ENCODE results near the gene JARID2.
A peak's percentile ranks its signal among the peaks of the same experiment; 100 is the strongest.

Gene JARID2

DNA sequence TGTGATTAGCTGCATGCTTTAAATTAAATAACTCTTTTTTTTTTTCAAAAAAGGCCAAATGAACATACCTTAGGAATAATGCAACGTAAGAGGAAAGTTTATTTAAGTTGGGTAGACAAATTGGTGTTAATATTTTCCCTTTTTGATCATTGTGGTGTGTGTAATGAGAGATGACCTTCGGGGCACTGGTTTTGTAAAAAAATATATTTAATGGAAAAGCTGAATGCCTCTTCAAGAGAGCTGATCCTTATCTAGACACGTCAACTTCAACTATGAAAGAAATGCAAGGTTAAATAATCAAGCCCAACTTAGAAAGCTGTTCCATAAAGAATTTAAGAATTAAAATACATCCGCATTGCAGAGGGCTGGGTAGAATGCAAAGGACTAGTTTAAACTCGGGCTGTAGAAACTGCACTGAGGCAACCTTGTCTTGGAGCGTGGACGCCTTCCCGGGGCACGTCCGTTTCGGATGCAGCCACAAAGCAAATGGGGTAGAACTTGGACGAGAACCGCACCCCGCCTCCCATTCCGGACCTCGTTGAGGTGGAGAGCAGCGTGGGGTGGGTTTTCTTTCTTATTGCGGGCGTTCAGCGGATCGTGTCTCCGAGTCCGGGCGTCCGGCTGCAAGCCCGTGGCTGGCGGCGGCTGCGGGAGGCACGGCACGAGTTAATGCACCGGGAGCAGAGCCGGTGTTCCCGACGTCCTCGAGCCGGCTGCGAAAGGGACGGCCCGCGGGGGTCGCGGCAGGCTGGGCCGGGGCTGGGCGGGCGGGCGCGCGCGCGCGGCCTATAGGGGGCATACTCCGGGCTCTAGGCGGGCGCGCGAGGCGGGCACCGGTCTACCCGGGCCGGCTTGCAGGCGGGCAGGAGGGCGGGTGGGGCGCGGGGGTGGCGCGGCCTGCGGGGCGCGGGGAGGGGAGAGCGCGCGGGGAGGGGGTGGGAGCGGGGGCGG, 1.9 kb downstream of the JARID2 start:
- no peak for DNase-seq (ENCODE audit: low spot score)

DNA sequence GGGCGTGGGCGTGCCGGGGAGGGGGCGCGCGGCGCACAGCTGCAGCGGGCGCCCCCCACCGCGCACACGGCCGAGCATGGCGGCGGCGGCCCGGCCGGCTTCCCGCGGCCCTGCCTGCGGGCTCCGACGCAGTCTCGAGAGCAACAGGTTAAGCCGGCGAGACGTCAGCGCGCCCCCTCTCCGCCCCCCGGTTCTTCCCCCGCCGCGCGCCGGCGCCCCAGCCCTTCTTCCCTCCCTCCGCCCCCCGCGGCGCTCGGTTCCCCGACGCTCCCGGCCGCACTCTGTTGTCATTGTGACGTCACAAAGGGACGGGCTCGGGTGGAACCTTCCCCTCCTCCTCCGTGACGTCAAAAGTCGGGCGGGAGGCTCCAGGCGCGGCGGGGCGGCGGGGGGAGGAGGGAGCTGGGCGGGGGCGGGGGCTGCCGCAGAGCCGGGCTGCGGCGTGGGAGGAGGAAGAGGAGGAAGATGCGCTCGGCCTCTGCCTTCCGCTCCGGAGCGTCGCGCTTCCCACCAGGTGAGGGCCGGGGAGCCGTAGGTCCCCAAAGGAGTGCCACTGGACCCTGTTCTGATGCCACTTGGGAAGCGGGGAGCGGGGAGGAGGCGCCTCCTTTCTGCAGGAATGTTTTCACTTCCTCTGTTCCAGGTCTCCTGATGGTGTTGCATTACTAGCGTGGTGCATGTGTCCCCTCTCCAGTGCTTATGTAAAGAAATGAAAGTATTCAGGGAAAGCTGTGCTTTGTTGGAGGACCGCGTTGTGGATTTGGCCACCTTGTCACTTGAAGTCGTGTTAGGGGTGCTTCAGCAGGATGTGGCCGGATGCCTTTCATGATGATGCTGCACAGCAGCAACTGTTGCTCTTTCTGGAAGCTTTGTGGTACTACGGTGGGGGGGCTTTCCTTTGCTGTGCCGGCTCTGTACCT, 2.8 kb downstream of the JARID2 start:
- DNase-seq (ENCODE audit: low spot score), result peak; percentile 94

DNA sequence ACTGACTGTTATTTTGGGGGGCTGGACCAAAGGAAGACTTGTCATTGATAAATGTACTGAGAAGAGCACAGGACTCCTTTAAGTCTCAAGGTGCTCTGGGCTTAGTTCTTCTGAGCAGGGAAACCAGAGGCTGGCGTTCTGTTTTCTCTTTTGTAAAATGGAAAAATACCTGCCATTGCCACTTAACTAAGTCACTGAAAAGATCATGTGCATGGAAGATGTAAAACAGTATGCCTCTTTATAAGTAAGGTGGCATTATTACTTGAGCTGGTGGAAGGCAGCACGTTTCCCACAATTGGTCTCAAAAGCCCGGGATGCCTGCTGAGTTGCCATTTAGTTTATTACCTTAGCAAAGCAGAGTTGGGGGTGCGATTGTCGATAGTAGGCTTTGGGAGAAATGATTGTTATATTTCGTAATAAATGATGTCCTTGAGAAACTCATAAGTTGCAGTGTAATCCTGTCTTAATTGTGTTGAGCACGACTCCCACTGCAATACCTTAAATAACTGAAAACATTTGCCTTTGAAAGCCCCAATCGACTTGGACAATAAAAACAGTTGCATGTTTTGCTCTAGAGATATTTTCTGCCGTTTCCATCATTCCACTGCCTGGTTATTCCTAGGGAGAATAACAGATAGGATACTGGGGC, 3.6 kb downstream of the JARID2 start:
- no peak for DNase-seq (ENCODE audit: low spot score)

DNA sequence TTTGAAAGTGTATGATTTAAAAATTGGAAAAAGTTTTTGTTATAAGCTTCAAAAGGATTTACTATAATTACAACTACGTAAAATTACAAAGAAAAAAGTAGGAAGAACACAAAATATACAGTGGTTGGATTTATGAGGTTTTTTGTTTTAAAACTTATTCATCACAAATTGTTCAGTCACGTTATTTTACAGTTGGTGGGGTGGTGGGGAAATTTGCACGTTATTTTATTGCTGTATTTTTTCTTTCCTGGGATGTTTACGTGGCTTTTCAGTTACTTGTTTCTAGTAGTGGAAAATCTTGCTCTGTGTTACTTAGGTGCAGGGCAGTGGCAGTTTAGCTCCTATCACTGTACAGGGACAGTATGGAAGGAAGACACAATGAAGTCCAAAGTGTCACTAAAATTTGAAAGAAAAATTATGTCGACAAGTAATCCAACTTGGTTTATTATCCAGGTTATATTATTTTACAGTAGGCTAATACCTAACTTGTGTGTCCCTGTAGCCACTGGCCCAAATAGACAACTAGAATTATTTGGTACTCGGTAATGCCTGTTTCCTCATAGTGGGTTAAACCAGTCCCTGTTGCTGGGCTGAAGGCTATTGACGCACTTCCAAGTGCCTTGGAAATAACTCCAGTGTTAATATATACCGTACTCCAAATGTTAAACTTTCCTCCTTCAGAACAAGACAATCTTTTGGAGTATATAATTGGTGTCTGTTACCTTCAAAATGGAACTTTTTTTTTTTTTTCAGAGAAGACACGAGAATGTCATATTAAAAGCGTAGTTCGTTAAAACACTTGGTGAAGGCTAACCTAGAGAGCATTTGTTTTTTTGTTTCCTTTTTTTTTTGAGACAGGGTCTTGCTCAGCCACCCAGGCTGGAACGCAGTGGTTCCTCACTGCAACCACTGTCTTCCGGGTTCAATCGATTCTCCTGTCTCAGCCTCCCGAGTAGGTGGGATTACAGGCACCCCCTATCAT, 4.6 kb downstream of the JARID2 start:
- no peak for DNase-seq (ENCODE audit: low spot score)

DNA sequence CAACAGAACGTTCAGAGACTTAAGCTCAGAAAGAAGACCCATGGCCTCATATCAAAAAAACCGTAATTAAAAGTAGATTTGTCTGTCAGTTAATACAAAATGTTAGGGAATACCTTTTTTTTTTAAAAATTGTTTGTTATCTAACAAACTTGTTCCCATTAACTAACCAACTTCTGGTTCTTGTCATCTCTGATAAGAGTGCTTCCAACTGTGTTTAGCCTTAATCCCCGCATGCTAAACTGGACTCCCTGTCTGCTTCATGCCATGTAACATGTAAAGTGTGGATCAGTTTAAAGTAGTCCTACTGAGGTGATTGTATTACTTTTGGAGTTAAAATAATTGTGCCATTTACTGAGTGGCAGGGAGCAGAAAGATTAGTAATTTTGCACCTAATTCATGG, 6.3 kb downstream of the JARID2 start:
- no peak for DNase-seq (ENCODE audit: low spot score)

DNA sequence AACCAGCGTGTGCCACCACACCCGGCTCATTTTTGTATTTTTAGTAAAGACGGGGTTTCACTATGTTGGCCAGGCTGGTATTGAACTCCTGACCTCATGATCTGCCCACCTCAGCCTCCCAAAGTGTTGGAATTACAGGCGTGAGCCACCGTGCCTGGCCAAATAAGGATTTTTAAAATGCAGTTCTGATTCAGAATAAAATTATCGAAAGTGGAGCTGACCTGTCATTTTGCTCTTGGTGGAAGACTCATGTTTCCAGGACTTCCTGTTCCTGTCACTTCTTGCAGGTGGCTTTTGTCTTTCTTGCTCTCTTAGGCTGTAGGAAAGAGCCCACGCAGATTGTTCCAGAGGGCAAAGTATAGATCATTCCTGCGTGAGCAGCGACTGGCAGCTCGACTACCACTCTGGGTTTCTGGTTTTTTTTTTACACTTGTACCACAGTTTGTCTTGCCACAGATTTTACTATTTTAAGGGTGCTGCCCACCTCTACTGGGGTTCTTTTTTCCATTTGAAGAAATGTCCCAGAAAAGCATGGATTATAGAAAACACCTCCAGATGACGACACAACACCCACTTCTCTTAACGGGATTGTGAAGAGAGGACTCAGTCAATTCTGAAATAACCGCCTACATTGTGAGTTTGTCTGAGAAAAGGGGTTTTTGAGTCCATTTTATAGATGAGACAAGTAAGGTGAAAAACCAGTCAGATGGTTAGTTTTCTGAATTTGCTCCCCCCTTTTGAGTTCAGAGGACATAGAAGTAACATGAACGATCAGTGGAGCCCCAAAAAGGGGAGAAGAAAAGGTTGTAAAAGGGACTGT, 7.5 kb downstream of the JARID2 start:
- no peak for DNase-seq (ENCODE audit: low spot score)

- DNase-seq (ENCODE audit: low spot score), result no peak
Observed at GRCh38 chr6:15254070-15254975, 8.5 kb downstream of the JARID2 start.

GRCh38 chr6:15255481-15255880, 9.6 kb downstream of the JARID2 start:
- DNase-seq (ENCODE audit: low spot score), result no peak

DNA sequence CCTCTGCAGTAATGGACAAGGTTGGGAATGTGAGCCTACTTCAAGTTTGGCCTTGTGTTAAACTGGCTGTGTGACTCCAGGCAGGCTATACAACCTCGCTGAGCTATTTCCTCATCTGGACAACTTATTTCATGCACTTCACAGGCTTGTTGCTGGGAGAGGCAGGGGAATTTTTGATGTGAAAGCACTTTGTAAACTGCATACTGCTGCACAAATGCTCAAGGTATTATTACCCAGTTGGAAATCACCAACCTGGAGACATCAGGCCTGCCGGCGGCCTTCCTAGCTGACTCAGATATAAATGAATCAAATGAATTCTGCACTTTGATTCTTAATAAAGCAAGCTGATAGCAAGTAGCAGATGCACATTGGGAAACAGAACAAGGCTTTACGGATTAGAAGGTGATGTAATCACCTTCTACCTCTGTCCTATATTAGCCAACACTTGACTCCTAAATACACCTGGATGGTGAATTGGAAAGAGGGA, 10.1 kb downstream of the JARID2 start:
- no peak for DNase-seq (ENCODE audit: low spot score)

GRCh38 chr6:15256538-15257271, 10.8 kb downstream of the JARID2 start:
- DNase-seq (ENCODE audit: low spot score), result no peak

DNA sequence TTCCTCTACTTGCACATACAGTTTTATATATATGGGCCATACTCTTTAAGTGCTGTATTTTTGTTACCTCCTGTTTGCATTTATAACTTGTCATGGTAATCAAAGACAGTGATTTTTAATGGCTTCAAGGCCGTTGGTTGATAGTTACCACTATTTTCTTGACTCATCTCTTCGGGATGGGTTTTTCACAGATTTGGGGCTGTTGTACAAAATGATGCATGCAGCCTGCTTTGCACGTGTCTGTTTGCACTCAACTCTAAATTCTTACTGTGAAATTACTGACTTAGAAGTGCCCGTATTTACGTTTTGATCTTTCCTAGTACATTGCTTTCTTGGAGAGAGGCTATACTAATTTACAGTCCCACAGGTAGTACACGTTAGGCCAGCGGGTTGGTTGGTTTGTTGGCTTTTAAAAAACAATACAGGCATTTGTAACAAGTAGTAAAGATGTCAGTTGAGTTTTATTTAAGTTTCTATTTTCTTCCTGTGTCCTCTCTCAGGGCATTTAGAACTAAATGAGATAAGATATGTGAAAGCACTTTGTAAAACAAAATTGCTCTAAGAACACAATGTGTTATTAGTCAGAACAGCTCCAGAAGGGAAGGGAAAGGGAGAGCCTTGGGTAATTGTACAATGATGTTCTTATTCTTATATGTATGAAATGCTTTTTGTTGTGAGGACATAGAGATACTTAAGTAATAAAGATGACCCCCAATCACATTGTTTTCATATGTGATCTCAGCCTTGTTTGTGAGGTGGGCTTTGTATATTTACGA, 11.7 kb downstream of the JARID2 start:
- no peak for DNase-seq (ENCODE audit: low spot score)

DNA sequence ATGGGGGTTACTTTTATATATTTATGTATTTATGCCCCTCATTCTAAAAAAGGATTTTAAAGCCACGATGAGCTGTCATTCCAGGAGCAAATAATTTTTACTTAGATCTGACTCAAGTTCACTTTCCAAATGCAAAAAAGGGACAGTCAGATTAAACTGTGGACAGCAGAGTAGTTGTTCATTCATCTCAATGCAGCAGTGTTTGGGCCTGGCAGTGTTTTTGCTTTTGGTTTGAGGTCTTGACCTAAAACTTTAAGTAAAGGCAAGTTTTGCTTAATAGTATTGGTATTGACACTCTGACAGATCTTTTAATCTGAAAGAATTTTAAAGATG, 13.9 kb downstream of the JARID2 start:
- DNase-seq (ENCODE audit: low spot score), result no peak

GRCh38 chr6:15260099-15260821, 14.4 kb downstream of the JARID2 start:
- DNase-seq (ENCODE audit: low spot score), result no peak

- DNase-seq (ENCODE audit: low spot score), result no peak
Observed at GRCh38 chr6:15263780-15264374, 18.0 kb downstream of the JARID2 start.

DNA sequence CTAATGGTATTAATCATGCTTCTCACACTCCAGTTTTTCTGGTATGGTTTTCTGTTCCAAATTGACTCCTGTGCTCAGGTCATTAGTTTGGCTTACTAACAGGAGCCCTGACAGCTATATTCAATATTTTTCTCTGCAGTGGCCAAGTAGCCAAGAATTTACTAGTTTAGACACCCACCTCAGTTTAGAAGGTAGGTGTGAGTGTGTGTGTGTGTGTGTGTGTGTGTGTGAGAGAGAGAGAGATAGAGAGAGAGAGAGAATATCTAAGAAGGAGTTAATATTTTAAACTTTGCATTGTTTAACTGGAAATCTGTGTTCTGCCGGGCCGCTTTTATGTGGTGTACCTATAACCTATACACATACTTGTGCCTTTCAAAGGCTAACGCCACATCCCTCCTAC, 18.5 kb downstream of the JARID2 start:
- DNase-seq (ENCODE audit: low spot score), result no peak
